GM12878 (cell line): ENCODE measurements around the gene TBXA2R. TPM values are rescaled to one million over a fixed set of nuclear protein-coding genes. Genes with fewer than 3 reads are reported as not detected.

Experiments used
- CREB1 ChIP-seq: IDR thresholded peaks from 2 replicates; pipeline ENCODE4 v1.6.1; 2012; ENCODE audit warnings: low read depth, mild to moderate bottlenecking, inconsistent platforms
- E4F1 ChIP-seq: fragments of 450-650 bp; IDR thresholded peaks from 2 replicates; pipeline ENCODE4 v1.6.1; 2018; ENCODE audit warnings: borderline replicate concordance, mild to moderate bottlenecking; ENCODE audit not compliant: partially characterized antibody
- EP300 ChIP-seq, 2 experiments: fragments of 150-350 bp in 1 of 2; IDR thresholded peaks; 2 replicates each; pipeline ENCODE4 v1.6.1; 2011 to 2012; ENCODE audit warnings: low read depth in 2 of 2, low read length in 2 of 2, borderline replicate concordance in 1 of 2, improper control_type of control experiment in 1 of 2, inconsistent platforms in 1 of 2; ENCODE audit not compliant: control insufficient read depth in 1 of 2
- IKZF1 ChIP-seq: fragments of 450-650 bp; conservative IDR thresholded peaks from 2 replicates; pipeline ENCODE4 v1.6.1; 2017; ENCODE audit warnings: antibody characterized with exemption, mild to moderate bottlenecking
- MXI1 ChIP-seq: fragments of 150-350 bp; IDR thresholded peaks from 2 replicates; pipeline ENCODE4 v1.6.1; 2011; ENCODE audit warnings: low read depth, mild to moderate bottlenecking, inconsistent platforms, low read length, improper control_type of control experiment
- PAX5 ChIP-seq: IDR thresholded peaks from 2 replicates; pipeline ENCODE4 v1.6.1; 2011; ENCODE audit warnings: low read depth, low read length, borderline replicate concordance
- TAF1 ChIP-seq: IDR thresholded peaks from 2 replicates; pipeline ENCODE4 v1.6.1; 2011; ENCODE audit warnings: mild to moderate bottlenecking, low read depth, low read length, borderline replicate concordance
- TBL1XR1 ChIP-seq: IDR thresholded peaks from 2 replicates; pipeline ENCODE4 v1.6.1; 2012; ENCODE audit warnings: low read depth, low read length, improper control_type of control experiment
- ZBTB4 ChIP-seq: fragments of 450-650 bp; formaldehyde crosslinking; IDR thresholded peaks from 2 replicates; pipeline ENCODE4 v1.4.0; 2022; ENCODE audit warnings: mild to moderate bottlenecking, moderate library complexity
- polyA plus RNA-seq, 11 experiments: library from polyadenylated mRNA; depleted of rRNA in 4 of 11; unstranded in 6 of 11; stranded (reverse) in 5 of 11; fragments of >200 nt; fragmentation: Nextera tagmentation in 4 of 11; fragmentation: Illumina TruSeq in 1 of 11; extraction: Ambion mirVana in 4 of 11; extraction: Trizol in 1 of 11; gene quantifications; 1 replicate in 1 of 11; 2 replicates in 10 of 11; pipeline versions ENCODE4 v1.2.1 to v1.2.3, GENCODE V29; 2011 to 2016; ENCODE audit warnings: inconsistent platforms in 2 of 11, missing spikeins in 2 of 11, low read depth in 1 of 11
- total RNA-seq, 4 experiments: library from RNA; depleted of rRNA in 3 of 4; stranded (reverse); fragments of >200 nt in 3 of 4; fragmentation: Illumina TruSeq in 1 of 4; extraction: Trizol in 1 of 4; gene quantifications; 2 replicates each; pipeline versions ENCODE4 v1.2.1 to v1.2.3, GENCODE V29; 2013 to 2021

Gene TBXA2R
- total and polyA plus RNA-seq, 10 of the 15 experiments (the other 5 are each of a cell fraction or from before 2014, with no cell fraction given), result 0.03 TPM; not detected in 8

GRCh38 chr19:3652422-3652821 lies 45.7 kb upstream of the TBXA2R start (continued):
- TF ChIP-seq PAX5 (no peak), E4F1 (no peak), ZBTB4 (CRISPR knock-in tag) (no peak), CREB1 (no peak), EP300 (IDR thresholded peaks at IDR 0.05; ENCODE audit: borderline replicate concordance in 1 of 2, control insufficient read depth in 1 of 2, low read depth in 2 of 2, low read length in 2 of 2) (no peak), MXI1 (no peak), TAF1 (no peak), IKZF1 (no peak), TBL1XR1 (no peak)
